Endothelial cell of umbilical vein (primary cell): ENCODE measurements around the gene MMP8. TPM values are rescaled to one million over a fixed set of nuclear protein-coding genes. Genes with fewer than 3 reads are reported as not detected.

Source experiments
- BruUV-seq: library from RNA; stranded (reverse); fragments of 400-500 nt; replicated peaks from 2 replicates; lab custom pipeline; 2021; lab: Mats Ljungman, UMichigan
- CTCF ChIA-PET: fragments of 300-600, 350-600 bp; sonication (Branson Sonifier 250); formaldehyde crosslinking; loops from one replicate; lab custom pipeline; 2021; ENCODE audit warnings: antibody characterized with exemption, inconsistent platforms; lab: Charles Lee
- POLR2A ChIA-PET: fragments of 300-600, 350-600 bp; sonication (Branson Sonifier 250); formaldehyde crosslinking; loops from one replicate; lab custom pipeline; 2021; ENCODE audit warnings: antibody characterized with exemption, inconsistent platforms; lab: Charles Lee
- DNase-seq: peaks from one replicate; pipeline ENCODE4 v3.0.0-alpha.2; 2011; ENCODE audit warnings: low read depth, low spot score
- FAIRE-seq: peaks from 2 replicates; lab custom pipeline; 2011; peaks lifted over from hg19 to GRCh38; lab: Jason Lieb, UNC
- H2AFZ ChIP-seq: 2 replicates; pipeline ENCODE4 v1.6.0; 2012; ENCODE audit warnings: low read depth, low read length, control low read depth, inconsistent platforms
- H3K27ac ChIP-seq: 2 replicates; pipeline ENCODE4 v1.5.1; 2011; ENCODE audit warnings: low read depth, mild to moderate bottlenecking, control low read depth, low read length, moderate library complexity; ENCODE audit not compliant: insufficient read depth
- H3K27me3 ChIP-seq, 2 experiments: 2 replicates each; pipeline versions ENCODE4 v1.6.0 to v1.6.1; 2011; ENCODE audit warnings: low read length in 2 of 2, mixed read lengths in 1 of 2; ENCODE audit not compliant: control insufficient read depth in 2 of 2, insufficient read depth in 2 of 2
- H3K36me3 ChIP-seq, 2 experiments: 2 replicates in 1 of 2; 3 replicates in 1 of 2; pipeline ENCODE4 v1.5.1; 2011; ENCODE audit warnings: low read length in 2 of 2, mild to moderate bottlenecking in 1 of 2, moderate library complexity in 1 of 2; ENCODE audit not compliant: control insufficient read depth in 2 of 2, insufficient read depth in 2 of 2; ENCODE audit errors: extremely low read depth in 1 of 2
- H3K4me1 ChIP-seq: 3 replicates; pipeline ENCODE4 v1.5.1; 2011; ENCODE audit warnings: mild to moderate bottlenecking, low read length; ENCODE audit not compliant: control insufficient read depth, insufficient read depth; ENCODE audit errors: extremely low read depth
- H3K4me2 ChIP-seq: 2 replicates; pipeline ENCODE4 v1.6.1; 2011; ENCODE audit warnings: low read length, control low read depth, mixed read lengths; ENCODE audit not compliant: insufficient read depth
- H3K4me3 ChIP-seq, 3 experiments: fragments of 200-600 bp in 1 of 3; sonication (generic), shearing (Covaris generic) in 1 of 3; replicated peaks in 1 of 3; 2 replicates each; pipeline ENCODE4 v1.5.1; 2011 to 2016; ENCODE audit warnings: control low read depth in 3 of 3, low read length in 3 of 3, mild to moderate bottlenecking in 2 of 3, inconsistent platforms in 1 of 3, low read depth in 1 of 3, moderate library complexity in 1 of 3; ENCODE audit not compliant: insufficient read depth in 1 of 3
- H3K79me2 ChIP-seq: 2 replicates; pipeline ENCODE4 v1.6.0; 2012; ENCODE audit warnings: low read length, inconsistent platforms; ENCODE audit not compliant: control insufficient read depth, insufficient read depth
- H3K9ac ChIP-seq: replicated peaks from 2 replicates; pipeline ENCODE3; 2011; ENCODE audit warnings: low read length, control low read depth; ENCODE audit not compliant: insufficient read depth; ENCODE audit errors: extremely low read depth
- H3K9me1 ChIP-seq: replicated peaks from 3 replicates; pipeline ENCODE4 v1.6.0; 2011; ENCODE audit warnings: mild to moderate bottlenecking, low read length; ENCODE audit not compliant: control insufficient read depth, insufficient read depth; ENCODE audit errors: extremely low read depth
- H3K9me3 ChIP-seq: replicated peaks from 2 replicates; pipeline ENCODE4 v1.5.1; 2012; ENCODE audit warnings: low read length, inconsistent platforms; ENCODE audit not compliant: control insufficient read depth, insufficient read depth
- H4K20me1 ChIP-seq: replicated peaks from 2 replicates; pipeline ENCODE3; 2011; ENCODE audit warnings: mild to moderate bottlenecking, low read length; ENCODE audit not compliant: control insufficient read depth, insufficient read depth; ENCODE audit errors: extremely low read depth
- EZH2 ChIP-seq: IDR thresholded peaks from 2 replicates; pipeline ENCODE4 v1.6.1; 2012; ENCODE audit warnings: borderline replicate concordance, low read depth, mild to moderate bottlenecking, moderate library complexity, low read length, inconsistent platforms; ENCODE audit not compliant: severe bottlenecking
- FOS ChIP-seq: IDR thresholded peaks from 2 replicates; pipeline ENCODE4 v1.6.1; 2011; ENCODE audit warnings: mild to moderate bottlenecking, low read length, moderate library complexity, borderline replicate concordance; ENCODE audit not compliant: insufficient read depth
- GATA2 ChIP-seq: IDR thresholded peaks from 2 replicates; pipeline ENCODE4 v1.7.0; 2011; ENCODE audit warnings: low read depth, mild to moderate bottlenecking, moderate library complexity, mixed read lengths, low read length; ENCODE audit not compliant: insufficient read length, insufficient read depth
- JUN ChIP-seq: IDR thresholded peaks from 2 replicates; pipeline ENCODE4 v1.6.1; 2011; ENCODE audit warnings: borderline replicate concordance, low read depth; ENCODE audit not compliant: insufficient read length, insufficient read depth
- MYC ChIP-seq: IDR thresholded peaks from one replicate; pipeline ENCODE4 v1.6.1; 2011; ENCODE audit warnings: mild to moderate bottlenecking, low read depth, low read length
- POLR2A ChIP-seq: IDR thresholded peaks from 2 replicates; pipeline ENCODE4 v1.6.1; 2012; ENCODE audit warnings: low read depth, mild to moderate bottlenecking, control low read depth, low read length
- POLR2AphosphoS5 ChIP-seq: IDR thresholded peaks from 2 replicates; pipeline ENCODE4 v1.6.1; 2012; ENCODE audit warnings: low read depth, mild to moderate bottlenecking, control low read depth, low read length, moderate library complexity; ENCODE audit not compliant: insufficient read depth
- dilution Hi-C: fragments of 300-500 bp; cut with MboI; formaldehyde crosslinking; loops from one replicate; pipeline ENCODE4 v1.15.0; 2019; ENCODE audit warnings: low sequenced_read_pairs; ENCODE audit not compliant: extremely low pct_ligation_motif_present
- intact Hi-C: fragments of 100-400 bp; cut with micrococcal nuclease; formaldehyde crosslinking; loops from one replicate; pipeline ENCODE4 v1.10.0; 2022
- polyA plus RNA-seq, 4 experiments: library from polyadenylated mRNA; depleted of rRNA in 3 of 4; stranded (reverse) in 3 of 4; unstranded in 1 of 4; fragments of >200 nt; gene quantifications; 2 replicates each; pipeline versions ENCODE4 v1.2.1 to v1.2.3, GENCODE V29; 2011 to 2012; ENCODE audit warnings: missing spikeins in 1 of 4
- total RNA-seq: library from RNA; stranded (reverse); gene quantifications from 2 replicates; pipeline ENCODE4 v1.2.3, GENCODE V29; 2021
- TF ChIP-seq, protein P1 (sequence below), 2 donors: IDR thresholded peaks; 1 replicate in 1 of 2; 2 replicates in 1 of 2; pipeline ENCODE4 v1.5.1; 2011; ENCODE audit warnings: low read length in 2 of 2, mild to moderate bottlenecking in 2 of 2, moderate library complexity in 2 of 2, control low read depth in 1 of 2, inconsistent platforms in 1 of 2, low read depth in 1 of 2; ENCODE audit not compliant: insufficient read depth in 1 of 2; ENCODE audit errors: extremely low read depth in 1 of 2
- TF ChIP-seq, protein P2 (sequence below): IDR thresholded peaks from 2 replicates; pipeline ENCODE4 v1.6.1; 2011; ENCODE audit not compliant: insufficient read depth, insufficient read length

Gene MMP8
- total and polyA plus RNA-seq, 2 donors (not counting 3 experiments of a cell fraction or from before 2014, with no cell fraction given) = not detected

DNA sequence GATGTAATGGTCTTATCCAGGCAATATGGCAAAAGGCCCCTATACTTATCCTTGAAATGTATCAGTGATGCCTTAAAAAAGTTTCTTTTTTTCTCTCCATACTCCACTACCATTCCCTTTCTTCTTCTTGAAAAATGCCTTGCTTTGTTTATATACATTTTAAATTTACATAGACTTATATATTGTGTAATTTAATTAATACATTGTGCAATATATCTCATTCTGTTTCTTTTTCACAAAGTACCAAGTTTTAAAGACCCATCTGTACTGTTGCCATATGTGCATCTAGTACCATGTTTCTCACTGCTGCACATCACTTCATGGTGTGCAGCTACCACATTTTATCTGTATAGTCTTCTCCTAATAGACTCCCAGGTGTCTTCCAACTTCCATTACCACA is 7.5 kb downstream of the MMP8 start:
- FAIRE-seq = no peak
- H2AFZ ChIP-seq = no peak overlapping the region
- no peaks in the 10 kb centered on the region for H3K79me2 ChIP-seq
- H3K9ac ChIP-seq = no peak overlapping the region
- H3K36me3 ChIP-seq = no peaks in the 10 kb centered on the region
- H3K27ac ChIP-seq = no peak overlapping the region
- TF ChIP-seq FOS (no peak), MYC (no peak), EZH2 (no peak), POLR2AphosphoS5 (no peak), JUN (no peak), POLR2A (no peak), GATA2 (no peak)
- TF ChIP-seq, protein P1, sequence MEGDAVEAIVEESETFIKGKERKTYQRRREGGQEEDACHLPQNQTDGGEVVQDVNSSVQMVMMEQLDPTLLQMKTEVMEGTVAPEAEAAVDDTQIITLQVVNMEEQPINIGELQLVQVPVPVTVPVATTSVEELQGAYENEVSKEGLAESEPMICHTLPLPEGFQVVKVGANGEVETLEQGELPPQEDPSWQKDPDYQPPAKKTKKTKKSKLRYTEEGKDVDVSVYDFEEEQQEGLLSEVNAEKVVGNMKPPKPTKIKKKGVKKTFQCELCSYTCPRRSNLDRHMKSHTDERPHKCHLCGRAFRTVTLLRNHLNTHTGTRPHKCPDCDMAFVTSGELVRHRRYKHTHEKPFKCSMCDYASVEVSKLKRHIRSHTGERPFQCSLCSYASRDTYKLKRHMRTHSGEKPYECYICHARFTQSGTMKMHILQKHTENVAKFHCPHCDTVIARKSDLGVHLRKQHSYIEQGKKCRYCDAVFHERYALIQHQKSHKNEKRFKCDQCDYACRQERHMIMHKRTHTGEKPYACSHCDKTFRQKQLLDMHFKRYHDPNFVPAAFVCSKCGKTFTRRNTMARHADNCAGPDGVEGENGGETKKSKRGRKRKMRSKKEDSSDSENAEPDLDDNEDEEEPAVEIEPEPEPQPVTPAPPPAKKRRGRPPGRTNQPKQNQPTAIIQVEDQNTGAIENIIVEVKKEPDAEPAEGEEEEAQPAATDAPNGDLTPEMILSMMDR (IDR thresholded peaks at IDR 0.05; ENCODE audit: extremely low read depth in 1 of 2, insufficient read depth in 1 of 2, low read depth in 1 of 2, low read length in 2 of 2) = no peak
- TF ChIP-seq, protein P2, sequence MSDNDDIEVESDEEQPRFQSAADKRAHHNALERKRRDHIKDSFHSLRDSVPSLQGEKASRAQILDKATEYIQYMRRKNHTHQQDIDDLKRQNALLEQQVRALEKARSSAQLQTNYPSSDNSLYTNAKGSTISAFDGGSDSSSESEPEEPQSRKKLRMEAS = no peak
- POLR2A ChIA-PET = no interaction called here
- peaks cover 14 to 17% of the 10 kb centered on the region in 2 experiments for H3K27me3 ChIP-seq
- no peaks in the 10 kb centered on the region for H3K9me1 ChIP-seq
- no peaks in the 10 kb centered on the region for H4K20me1 ChIP-seq
- no TSS peak for BruUV-seq
- no peaks in the 10 kb centered on the region for H3K4me1 ChIP-seq
- no peak overlapping the region for H3K4me3 ChIP-seq
- no peak for DNase-seq
- no peak overlapping the region for H3K4me2 ChIP-seq
- CTCF ChIA-PET = no interaction called here
- intact Hi-C loops = no loop called here
- H3K9me3 ChIP-seq = no peaks in the 10 kb centered on the region
- dilution Hi-C loops = no loop called here
